ENCODE measurements around the gene PTPN5.

- no peak for TF ChIP-seq CTCF (IDR thresholded peaks at IDR 0.05; ENCODE audit: borderline replicate concordance, extremely low read depth, low read length, poor library complexity, severe bottlenecking)
- no peak for TF ChIP-seq EZH2 (IDR thresholded peaks at IDR 0.05; ENCODE audit: borderline replicate concordance, low read depth, low read length, severe bottlenecking)
Observed at GRCh38 chr11:18761144-18761543, 30.5 kb downstream of the PTPN5 start.

All from DND-41 (cell line).